WTC11 (cell line): Measurements from ENCODE around the gene CRPPA. TPM values are rescaled to one million over a fixed set of nuclear protein-coding genes. Genes with fewer than 3 reads are reported as not detected.

ENCODE experiments used
- ATAC-seq: fragments of 200-7000 bp; cut with Tn5 transposase; 2 replicates; pipeline ENCODE4 v1.10.0; 2021; ENCODE audit warnings: mild to moderate bottlenecking, moderate library complexity
- CTCF ChIA-PET: fragments of 300-600 bp; sonication (Branson Sonifier 250); formaldehyde crosslinking; loops from one replicate; lab custom pipeline; 2021; ENCODE audit warnings: antibody characterized with exemption; lab: Charles Lee
- POLR2A ChIA-PET: fragments of 350-600 bp; sonication (Branson Sonifier 250); formaldehyde crosslinking; loops from one replicate; lab custom pipeline; 2021; ENCODE audit warnings: antibody characterized with exemption; lab: Charles Lee
- DNase-seq: peaks from one replicate; pipeline ENCODE4 v3.0.0; 2021; ENCODE audit warnings: low spot score
- H3K27ac Mint-ChIP-seq: 2 replicates; pipeline ENCODE4 v1.8.0; 2021; ENCODE audit warnings: mixed read lengths
- H3K27me3 Mint-ChIP-seq: 2 replicates; pipeline ENCODE4 v1.8.0; 2021; ENCODE audit warnings: low read depth, mild to moderate bottlenecking, moderate library complexity, mixed read lengths
- H3K36me3 Mint-ChIP-seq: 2 replicates; pipeline ENCODE4 v1.8.0; 2021; ENCODE audit warnings: mixed read lengths
- H3K4me1 Mint-ChIP-seq: 2 replicates; pipeline ENCODE4 v1.8.0; 2022; ENCODE audit warnings: mixed read lengths
- H3K4me3 Mint-ChIP-seq: 2 replicates; pipeline ENCODE4 v1.8.0; 2021; ENCODE audit warnings: mild to moderate bottlenecking, moderate library complexity, mixed read lengths
- H3K9me3 Mint-ChIP-seq: 2 replicates; pipeline ENCODE4 v1.8.0; 2021; ENCODE audit warnings: mixed read lengths
- ATF1 ChIP-seq: sonication (generic); formaldehyde crosslinking; IDR thresholded peaks from 2 replicates; pipeline ENCODE4 v1.8.1; 2023; ENCODE audit warnings: mild to moderate bottlenecking, moderate library complexity, missing genetic modification reagents
- CREB1 ChIP-seq: sonication (generic); formaldehyde crosslinking; IDR thresholded peaks from 2 replicates; pipeline ENCODE4 v1.8.0; 2023; ENCODE audit warnings: mild to moderate bottlenecking, missing genetic modification reagents
- CREM ChIP-seq: sonication (generic); formaldehyde crosslinking; IDR thresholded peaks from 2 replicates; pipeline ENCODE4 v1.8.1; 2022; ENCODE audit warnings: mild to moderate bottlenecking, missing genetic modification reagents, moderate library complexity
- FOXJ3 ChIP-seq: sonication (generic); formaldehyde crosslinking; IDR thresholded peaks from 2 replicates; pipeline ENCODE4 v1.9.0; 2021; ENCODE audit warnings: missing genetic modification reagents, mild to moderate bottlenecking, borderline replicate concordance
- MXD4 ChIP-seq: fragments of 250-450 bp; sonication (Bioruptor Pico); IDR thresholded peaks from 2 replicates; pipeline ENCODE4 v1.8.0; 2021; ENCODE audit warnings: mild to moderate bottlenecking, moderate library complexity, borderline replicate concordance
- NFYB ChIP-seq: sonication (generic); formaldehyde crosslinking; conservative IDR thresholded peaks from 2 replicates; pipeline ENCODE4 v1.8.0; 2022; ENCODE audit warnings: low read depth, missing genetic modification reagents
- NR3C1 ChIP-seq: sonication (generic); formaldehyde crosslinking; conservative IDR thresholded peaks from 2 replicates; pipeline ENCODE4 v1.8.1; 2023; ENCODE audit warnings: low read depth, mild to moderate bottlenecking, missing genetic modification reagents
- SOX15 ChIP-seq: fragments of 250-450 bp; sonication (Bioruptor Pico); IDR thresholded peaks from 2 replicates; pipeline ENCODE4 v1.9.0; 2021; ENCODE audit warnings: mild to moderate bottlenecking
- TCF7 ChIP-seq: sonication (generic); formaldehyde crosslinking; IDR thresholded peaks from 2 replicates; pipeline ENCODE4 v1.8.0; 2022; ENCODE audit warnings: mild to moderate bottlenecking, low read depth, missing genetic modification reagents, moderate library complexity
- TEAD1 ChIP-seq: sonication (generic); formaldehyde crosslinking; IDR thresholded peaks from 2 replicates; pipeline ENCODE4 v1.8.0; 2022; ENCODE audit warnings: mild to moderate bottlenecking, missing genetic modification reagents
- TP53 ChIP-seq: sonication (generic); formaldehyde crosslinking; IDR thresholded peaks from 2 replicates; pipeline ENCODE4 v1.8.1; 2023; ENCODE audit warnings: mild to moderate bottlenecking, missing genetic modification reagents
- ZNF138 ChIP-seq: sonication (generic); formaldehyde crosslinking; conservative IDR thresholded peaks from 2 replicates; pipeline ENCODE4 v1.8.1; 2022; ENCODE audit warnings: mild to moderate bottlenecking, moderate library complexity, missing genetic modification reagents
- ZNF317 ChIP-seq: sonication (generic); formaldehyde crosslinking; IDR thresholded peaks from 2 replicates; pipeline ENCODE4 v1.8.1; 2023; ENCODE audit warnings: low read depth, mild to moderate bottlenecking, moderate library complexity, missing genetic modification reagents, borderline replicate concordance
- ZNF423 ChIP-seq: fragments of 250-450 bp; sonication (Bioruptor Pico); IDR thresholded peaks from 2 replicates; pipeline ENCODE4 v2.1.2; 2022; ENCODE audit warnings: mild to moderate bottlenecking, moderate library complexity
- total RNA-seq: library from RNA; stranded (reverse); gene quantifications from 3 replicates; pipeline ENCODE4 v1.2.3, GENCODE V29; 2021
- TF ChIP-seq, protein P1 (sequence below): fragments of 250-450 bp; sonication (Bioruptor Pico); IDR thresholded peaks from 2 replicates; pipeline ENCODE4 v2.1.2; 2022; ENCODE audit warnings: mild to moderate bottlenecking, moderate library complexity
- TF ChIP-seq, protein P2 (sequence below): sonication (generic); formaldehyde crosslinking; conservative IDR thresholded peaks from 2 replicates; pipeline ENCODE4 v1.8.1; 2023; ENCODE audit warnings: mild to moderate bottlenecking, low read depth, missing genetic modification reagents, moderate library complexity
- TF ChIP-seq, protein P3 (sequence below): sonication (generic); formaldehyde crosslinking; IDR thresholded peaks from 2 replicates; pipeline ENCODE4 v1.8.1; 2022; ENCODE audit warnings: mild to moderate bottlenecking, missing genetic modification reagents, moderate library complexity, borderline replicate concordance
- TF ChIP-seq, protein P4 (sequence below): sonication (generic); formaldehyde crosslinking; IDR thresholded peaks from 2 replicates; pipeline ENCODE4 v1.8.1; 2022; ENCODE audit warnings: low read depth, missing genetic modification reagents, borderline replicate concordance
- TF ChIP-seq, protein P5 (sequence below): fragments of 250-450 bp; sonication (Bioruptor Pico); IDR thresholded peaks from 2 replicates; pipeline ENCODE4 v1.9.0; 2021; ENCODE audit warnings: mild to moderate bottlenecking
- TF ChIP-seq, protein P6 (sequence below): sonication (generic); formaldehyde crosslinking; IDR thresholded peaks from 2 replicates; pipeline ENCODE4 v1.8.1; 2022; ENCODE audit warnings: low read depth, mild to moderate bottlenecking, moderate library complexity, missing genetic modification reagents, borderline replicate concordance
- TF ChIP-seq, protein P7 (sequence below): sonication (generic); formaldehyde crosslinking; IDR thresholded peaks from 2 replicates; pipeline ENCODE4 v1.8.1; 2023; ENCODE audit warnings: mild to moderate bottlenecking, missing genetic modification reagents, moderate library complexity
- TF ChIP-seq, protein P8 (sequence below): sonication (generic); formaldehyde crosslinking; IDR thresholded peaks from 2 replicates; pipeline ENCODE4 v1.8.1; 2023; ENCODE audit warnings: mild to moderate bottlenecking, missing genetic modification reagents, borderline replicate concordance

Gene CRPPA
- total RNA-seq, 1 experiment from 2014 or later, result 0.87 TPM

DNA sequence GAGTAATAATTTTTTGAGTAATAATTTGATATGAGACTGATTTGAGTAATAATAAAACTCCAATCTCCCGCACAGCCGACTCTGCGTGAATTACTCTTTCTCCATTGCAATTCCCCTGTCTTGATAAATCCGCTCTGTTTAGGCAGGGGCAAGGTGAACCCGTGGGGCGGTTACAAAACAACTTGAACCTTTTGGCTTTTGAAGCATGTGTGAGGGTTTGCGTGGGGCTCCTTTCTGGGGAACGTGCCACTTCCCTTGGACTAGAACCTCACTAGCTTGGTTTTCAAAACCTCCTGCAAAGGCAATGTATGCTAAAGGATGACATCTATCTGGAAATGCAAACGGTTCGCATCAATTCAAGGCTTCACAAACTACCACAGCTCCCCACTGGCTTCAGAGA lies 1.5 kb downstream of the CRPPA start (continued):
- TF ChIP-seq, protein P1, sequence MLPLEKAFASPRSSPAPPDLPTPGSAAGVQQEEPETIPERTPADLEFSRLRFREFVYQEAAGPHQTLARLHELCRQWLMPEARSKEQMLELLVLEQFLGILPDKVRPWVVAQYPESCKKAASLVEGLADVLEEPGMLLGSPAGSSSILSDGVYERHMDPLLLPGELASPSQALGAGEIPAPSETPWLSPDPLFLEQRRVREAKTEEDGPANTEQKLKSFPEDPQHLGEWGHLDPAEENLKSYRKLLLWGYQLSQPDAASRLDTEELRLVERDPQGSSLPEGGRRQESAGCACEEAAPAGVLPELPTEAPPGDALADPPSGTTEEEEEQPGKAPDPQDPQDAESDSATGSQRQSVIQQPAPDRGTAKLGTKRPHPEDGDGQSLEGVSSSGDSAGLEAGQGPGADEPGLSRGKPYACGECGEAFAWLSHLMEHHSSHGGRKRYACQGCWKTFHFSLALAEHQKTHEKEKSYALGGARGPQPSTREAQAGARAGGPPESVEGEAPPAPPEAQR (CRISPR knock-in tag), result no peak
- TF ChIP-seq, protein P2, sequence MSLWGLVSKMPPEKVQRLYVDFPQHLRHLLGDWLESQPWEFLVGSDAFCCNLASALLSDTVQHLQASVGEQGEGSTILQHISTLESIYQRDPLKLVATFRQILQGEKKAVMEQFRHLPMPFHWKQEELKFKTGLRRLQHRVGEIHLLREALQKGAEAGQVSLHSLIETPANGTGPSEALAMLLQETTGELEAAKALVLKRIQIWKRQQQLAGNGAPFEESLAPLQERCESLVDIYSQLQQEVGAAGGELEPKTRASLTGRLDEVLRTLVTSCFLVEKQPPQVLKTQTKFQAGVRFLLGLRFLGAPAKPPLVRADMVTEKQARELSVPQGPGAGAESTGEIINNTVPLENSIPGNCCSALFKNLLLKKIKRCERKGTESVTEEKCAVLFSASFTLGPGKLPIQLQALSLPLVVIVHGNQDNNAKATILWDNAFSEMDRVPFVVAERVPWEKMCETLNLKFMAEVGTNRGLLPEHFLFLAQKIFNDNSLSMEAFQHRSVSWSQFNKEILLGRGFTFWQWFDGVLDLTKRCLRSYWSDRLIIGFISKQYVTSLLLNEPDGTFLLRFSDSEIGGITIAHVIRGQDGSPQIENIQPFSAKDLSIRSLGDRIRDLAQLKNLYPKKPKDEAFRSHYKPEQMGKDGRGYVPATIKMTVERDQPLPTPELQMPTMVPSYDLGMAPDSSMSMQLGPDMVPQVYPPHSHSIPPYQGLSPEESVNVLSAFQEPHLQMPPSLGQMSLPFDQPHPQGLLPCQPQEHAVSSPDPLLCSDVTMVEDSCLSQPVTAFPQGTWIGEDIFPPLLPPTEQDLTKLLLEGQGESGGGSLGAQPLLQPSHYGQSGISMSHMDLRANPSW, result no peak
- TF ChIP-seq CREB1 (CRISPR knock-in tag), result no peak
- TF ChIP-seq, protein P3, sequence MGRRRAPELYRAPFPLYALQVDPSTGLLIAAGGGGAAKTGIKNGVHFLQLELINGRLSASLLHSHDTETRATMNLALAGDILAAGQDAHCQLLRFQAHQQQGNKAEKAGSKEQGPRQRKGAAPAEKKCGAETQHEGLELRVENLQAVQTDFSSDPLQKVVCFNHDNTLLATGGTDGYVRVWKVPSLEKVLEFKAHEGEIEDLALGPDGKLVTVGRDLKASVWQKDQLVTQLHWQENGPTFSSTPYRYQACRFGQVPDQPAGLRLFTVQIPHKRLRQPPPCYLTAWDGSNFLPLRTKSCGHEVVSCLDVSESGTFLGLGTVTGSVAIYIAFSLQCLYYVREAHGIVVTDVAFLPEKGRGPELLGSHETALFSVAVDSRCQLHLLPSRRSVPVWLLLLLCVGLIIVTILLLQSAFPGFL (CRISPR knock-in tag), result no peak
- TF ChIP-seq, protein P4, sequence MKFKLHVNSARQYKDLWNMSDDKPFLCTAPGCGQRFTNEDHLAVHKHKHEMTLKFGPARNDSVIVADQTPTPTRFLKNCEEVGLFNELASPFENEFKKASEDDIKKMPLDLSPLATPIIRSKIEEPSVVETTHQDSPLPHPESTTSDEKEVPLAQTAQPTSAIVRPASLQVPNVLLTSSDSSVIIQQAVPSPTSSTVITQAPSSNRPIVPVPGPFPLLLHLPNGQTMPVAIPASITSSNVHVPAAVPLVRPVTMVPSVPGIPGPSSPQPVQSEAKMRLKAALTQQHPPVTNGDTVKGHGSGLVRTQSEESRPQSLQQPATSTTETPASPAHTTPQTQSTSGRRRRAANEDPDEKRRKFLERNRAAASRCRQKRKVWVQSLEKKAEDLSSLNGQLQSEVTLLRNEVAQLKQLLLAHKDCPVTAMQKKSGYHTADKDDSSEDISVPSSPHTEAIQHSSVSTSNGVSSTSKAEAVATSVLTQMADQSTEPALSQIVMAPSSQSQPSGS, result no peak

DNA sequence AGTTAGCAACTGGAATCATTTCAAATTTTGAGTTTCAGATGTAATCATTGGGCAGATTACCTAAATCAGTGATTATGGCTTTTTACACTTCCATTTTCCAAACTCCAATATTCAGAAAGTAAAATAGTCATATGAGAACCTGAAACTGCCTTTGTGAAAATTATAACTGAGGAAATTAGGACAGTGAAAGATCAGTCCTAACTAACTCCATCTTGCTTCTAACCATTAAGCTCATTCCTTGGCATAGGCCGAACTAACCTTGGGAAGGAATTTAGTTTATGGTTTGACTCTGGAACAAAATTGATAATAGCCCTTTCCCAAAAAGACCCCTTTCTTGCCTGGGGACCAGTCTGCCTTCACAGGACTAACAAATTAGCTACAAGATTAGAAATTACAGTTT lies 2.2 kb downstream of the CRPPA start:
- Mint-ChIP-seq H3K4me3 (peak overlapping the region; percentile 17; the same call in 1 of the 2 replicates), H3K36me3 (no peaks in the 10 kb centered on the region), H3K27me3 (peaks cover 27% of the 10 kb centered on the region), H3K27ac (no peak overlapping the region), H3K4me1 (peaks cover 16% of the 10 kb centered on the region), H3K9me3 (no peaks in the 10 kb centered on the region)
- DNase-seq, result no peak
- no peak for ATAC-seq
- POLR2A ChIA-PET, result no interaction called here
- CTCF ChIA-PET, result no interaction called here
- TF ChIP-seq, protein P5, sequence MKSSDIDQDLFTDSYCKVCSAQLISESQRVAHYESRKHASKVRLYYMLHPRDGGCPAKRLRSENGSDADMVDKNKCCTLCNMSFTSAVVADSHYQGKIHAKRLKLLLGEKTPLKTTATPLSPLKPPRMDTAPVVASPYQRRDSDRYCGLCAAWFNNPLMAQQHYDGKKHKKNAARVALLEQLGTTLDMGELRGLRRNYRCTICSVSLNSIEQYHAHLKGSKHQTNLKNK, result no peak
- TF ChIP-seq MXD4 (CRISPR knock-in tag), result no peak
- TF ChIP-seq, protein P6, sequence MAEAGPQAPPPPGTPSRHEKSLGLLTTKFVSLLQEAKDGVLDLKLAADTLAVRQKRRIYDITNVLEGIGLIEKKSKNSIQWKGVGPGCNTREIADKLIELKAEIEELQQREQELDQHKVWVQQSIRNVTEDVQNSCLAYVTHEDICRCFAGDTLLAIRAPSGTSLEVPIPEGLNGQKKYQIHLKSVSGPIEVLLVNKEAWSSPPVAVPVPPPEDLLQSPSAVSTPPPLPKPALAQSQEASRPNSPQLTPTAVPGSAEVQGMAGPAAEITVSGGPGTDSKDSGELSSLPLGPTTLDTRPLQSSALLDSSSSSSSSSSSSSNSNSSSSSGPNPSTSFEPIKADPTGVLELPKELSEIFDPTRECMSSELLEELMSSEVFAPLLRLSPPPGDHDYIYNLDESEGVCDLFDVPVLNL (CRISPR knock-in tag), result no peak
- TF ChIP-seq, protein P7, sequence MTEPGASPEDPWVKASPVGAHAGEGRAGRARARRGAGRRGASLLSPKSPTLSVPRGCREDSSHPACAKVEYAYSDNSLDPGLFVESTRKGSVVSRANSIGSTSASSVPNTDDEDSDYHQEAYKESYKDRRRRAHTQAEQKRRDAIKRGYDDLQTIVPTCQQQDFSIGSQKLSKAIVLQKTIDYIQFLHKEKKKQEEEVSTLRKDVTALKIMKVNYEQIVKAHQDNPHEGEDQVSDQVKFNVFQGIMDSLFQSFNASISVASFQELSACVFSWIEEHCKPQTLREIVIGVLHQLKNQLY (CRISPR knock-in tag), result no peak
- TF ChIP-seq SOX15 (CRISPR knock-in tag), result no peak
- no peak for TF ChIP-seq TCF7 (CRISPR knock-in tag)
- TF ChIP-seq, protein P8, sequence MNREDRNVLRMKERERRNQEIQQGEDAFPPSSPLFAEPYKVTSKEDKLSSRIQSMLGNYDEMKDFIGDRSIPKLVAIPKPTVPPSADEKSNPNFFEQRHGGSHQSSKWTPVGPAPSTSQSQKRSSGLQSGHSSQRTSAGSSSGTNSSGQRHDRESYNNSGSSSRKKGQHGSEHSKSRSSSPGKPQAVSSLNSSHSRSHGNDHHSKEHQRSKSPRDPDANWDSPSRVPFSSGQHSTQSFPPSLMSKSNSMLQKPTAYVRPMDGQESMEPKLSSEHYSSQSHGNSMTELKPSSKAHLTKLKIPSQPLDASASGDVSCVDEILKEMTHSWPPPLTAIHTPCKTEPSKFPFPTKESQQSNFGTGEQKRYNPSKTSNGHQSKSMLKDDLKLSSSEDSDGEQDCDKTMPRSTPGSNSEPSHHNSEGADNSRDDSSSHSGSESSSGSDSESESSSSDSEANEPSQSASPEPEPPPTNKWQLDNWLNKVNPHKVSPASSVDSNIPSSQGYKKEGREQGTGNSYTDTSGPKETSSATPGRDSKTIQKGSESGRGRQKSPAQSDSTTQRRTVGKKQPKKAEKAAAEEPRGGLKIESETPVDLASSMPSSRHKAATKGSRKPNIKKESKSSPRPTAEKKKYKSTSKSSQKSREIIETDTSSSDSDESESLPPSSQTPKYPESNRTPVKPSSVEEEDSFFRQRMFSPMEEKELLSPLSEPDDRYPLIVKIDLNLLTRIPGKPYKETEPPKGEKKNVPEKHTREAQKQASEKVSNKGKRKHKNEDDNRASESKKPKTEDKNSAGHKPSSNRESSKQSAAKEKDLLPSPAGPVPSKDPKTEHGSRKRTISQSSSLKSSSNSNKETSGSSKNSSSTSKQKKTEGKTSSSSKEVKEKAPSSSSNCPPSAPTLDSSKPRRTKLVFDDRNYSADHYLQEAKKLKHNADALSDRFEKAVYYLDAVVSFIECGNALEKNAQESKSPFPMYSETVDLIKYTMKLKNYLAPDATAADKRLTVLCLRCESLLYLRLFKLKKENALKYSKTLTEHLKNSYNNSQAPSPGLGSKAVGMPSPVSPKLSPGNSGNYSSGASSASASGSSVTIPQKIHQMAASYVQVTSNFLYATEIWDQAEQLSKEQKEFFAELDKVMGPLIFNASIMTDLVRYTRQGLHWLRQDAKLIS (CRISPR knock-in tag), result no peak
- no peak for TF ChIP-seq CREM
- no peak for TF ChIP-seq ZNF138 (CRISPR knock-in tag)
- TF ChIP-seq ATF1 (CRISPR knock-in tag), result no peak
- no peak for TF ChIP-seq TP53
- no peak for TF ChIP-seq NFYB (CRISPR knock-in tag)
- no peak for TF ChIP-seq FOXJ3
- TF ChIP-seq ZNF317 (CRISPR knock-in tag), result no peak
- no peak for TF ChIP-seq ZNF423 (CRISPR knock-in tag)
- TF ChIP-seq TEAD1 (CRISPR knock-in tag), result no peak
- TF ChIP-seq NR3C1 (CRISPR knock-in tag), result no peak
